Diencephalon (tissue), 1 donor: ENCODE results near the gene SMARCD3. TPM values are rescaled to one million over a fixed set of nuclear protein-coding genes. Genes with fewer than 3 reads are reported as not detected.

Source experiments
- total RNA-seq: library from RNA; depleted of rRNA; stranded (reverse); fragments of >200 nt; gene quantifications from one replicate; pipeline ENCODE4 v1.2.3, GENCODE V29; 2014

SMARCD3 gene
- total RNA-seq = 213 TPM

GRCh38 chr7:151248346-151249033 lies at the start of gene SMARCD3:
Gene SMARCD3, minus strand, starts transcription at chr7:151248694. Its CDS starts 132 bp downstream, at chr7:151248562.

GRCh38 chr7:151232091-151232916 lies 16.2 kb downstream of the SMARCD3 start, which contains the start of gene CHPF2:
Gene CHPF2, plus strand, starts transcription at chr7:151232483. Its CDS starts 1,529 bp downstream, at chr7:151234012.

GRCh38 chr7:151226875-151227782 lies 21.4 kb downstream of the SMARCD3 start, which contains the start of gene ABCF2:
Gene ABCF2, minus strand, starts transcription at chr7:151227205. Its CDS starts 747 bp downstream, at chr7:151226458.

GRCh38 chr7:151210087-151210854 lies 38.2 kb downstream of the SMARCD3 start, which contains the start of gene H2BK1:
Gene H2BK1, minus strand, starts transcription at chr7:151210488. Its CDS starts 170 bp downstream, at chr7:151210318.

Other genes with a start within 250 kb of the SMARCD3 start
- gene ATG9B, start 224.2 kb downstream of the SMARCD3 start, total RNA-seq = 3.9 TPM
- gene ABCB8, start 220.2 kb downstream of the SMARCD3 start, total RNA-seq = 38.8 TPM
- gene ASIC3, start 200.2 kb downstream of the SMARCD3 start, total RNA-seq = 1.4 TPM
- gene CDK5, start 190.8 kb downstream of the SMARCD3 start, total RNA-seq = 55.4 TPM
- gene SLC4A2, start 189.1 kb downstream of the SMARCD3 start, total RNA-seq = 15.9 TPM
- gene FASTK, start 167.9 kb downstream of the SMARCD3 start, total RNA-seq = 35.5 TPM
- 12.0 TPM for gene TMUB1, start 165.2 kb downstream of the SMARCD3 start, total RNA-seq
- 68.5 TPM for gene AGAP3, start 162.2 kb downstream of the SMARCD3 start, total RNA-seq
- 1.6 TPM for gene GBX1, start 81.0 kb downstream of the SMARCD3 start, total RNA-seq
- not detected for gene ASB10, start 61.4 kb downstream of the SMARCD3 start, total RNA-seq
- gene H2BK1, start 38.2 kb downstream of the SMARCD3 start, total RNA-seq = not detected
- 26.1 TPM for gene ABCF2, start 21.5 kb downstream of the SMARCD3 start, total RNA-seq
- 20.8 TPM for gene CHPF2, start 16.2 kb downstream of the SMARCD3 start, total RNA-seq
- gene NUB1, start 93.1 kb upstream of the SMARCD3 start, total RNA-seq = 38.3 TPM
- 21.2 TPM for gene WDR86, start 161.3 kb upstream of the SMARCD3 start, total RNA-seq
- gene CRYGN, start 191.4 kb upstream of the SMARCD3 start, total RNA-seq = not detected